Left renal cortex interstitium (tissue), 4 donors: ENCODE results near the gene PHKA1. TPM values are rescaled to one million over a fixed set of nuclear protein-coding genes. Genes with fewer than 3 reads are reported as not detected.
A peak's percentile ranks its signal among the peaks of the same experiment; 100 is the strongest.
"Not testable (repeated sequence)": the region's sequence is repeated elsewhere in the genome, so short reads cannot be mapped to it uniquely, and the experiment has no call there.

Experiments used
- DNase-seq, 4 donors: peaks; one replicate each; pipeline ENCODE4 v3.0.0-alpha.2; 2013; ENCODE audit warnings: low read depth in 4 of 4, low spot score in 2 of 4, missing footprints in 1 of 4
- polyA plus RNA-seq, 4 donors: library from polyadenylated mRNA; unstranded; fragments of 120-200 nt; gene quantifications; one replicate each; pipeline ENCODE4 v1.2.1, GENCODE V29; 2013; ENCODE audit not compliant: insufficient read length in 4 of 4

Gene PHKA1
- polyA plus RNA-seq, 4 donors: 4.8 to 6.0 (median 5.5) TPM

DNA sequence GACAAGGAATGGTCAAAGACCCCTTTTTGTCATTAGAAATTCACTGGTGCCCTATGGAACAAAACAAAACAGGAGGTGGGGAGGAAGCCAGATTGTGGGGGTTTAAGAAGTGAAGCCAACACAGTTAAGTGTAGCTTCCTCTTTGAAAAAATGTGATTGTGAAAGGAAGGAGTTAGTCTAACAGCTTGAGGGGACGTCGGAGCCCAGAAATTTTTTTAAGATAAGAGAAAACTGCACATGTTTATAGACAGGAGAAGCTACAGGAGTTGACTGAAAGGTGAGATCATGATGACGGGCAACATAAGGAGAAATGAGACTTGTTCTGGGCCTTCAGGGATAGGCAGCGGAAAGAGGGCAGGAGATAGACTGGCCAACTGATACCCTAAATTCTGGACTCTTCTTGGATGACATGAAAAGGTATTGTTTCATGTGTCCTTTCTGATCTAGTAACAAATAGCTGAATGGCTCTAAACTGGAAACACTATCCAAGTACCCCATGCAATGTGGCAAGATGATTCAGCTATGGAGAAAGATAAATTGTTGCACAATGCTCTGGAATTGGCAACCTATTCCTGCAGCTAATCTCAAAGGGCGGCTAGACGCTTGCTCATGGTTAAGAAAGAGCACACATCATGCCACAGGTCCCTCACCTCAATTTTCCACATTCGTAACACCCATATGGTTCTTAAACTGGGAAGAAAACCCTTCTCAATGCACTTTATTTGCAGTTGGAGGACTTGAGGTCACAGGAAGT is 137.8 kb downstream of the PHKA1 start:
- DNase-seq: no peak

DNA sequence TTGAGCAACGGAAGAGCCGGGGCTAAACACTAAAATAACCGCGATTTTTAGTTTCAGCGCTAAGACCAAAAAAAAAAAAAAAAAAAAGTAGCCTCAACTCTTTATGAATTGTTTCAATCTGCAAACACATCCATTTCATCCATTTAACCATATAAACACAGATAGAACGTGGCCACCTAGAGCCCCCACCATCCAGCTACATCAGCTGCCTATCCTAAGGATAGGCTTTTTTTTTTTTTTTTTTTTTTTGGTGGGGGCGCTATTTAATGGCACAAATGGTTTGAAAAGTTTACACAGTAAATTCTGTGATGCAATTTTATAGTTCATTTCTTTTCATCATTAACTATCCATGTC is 141.0 kb downstream of the PHKA1 start:
- no peak for DNase-seq

DNA sequence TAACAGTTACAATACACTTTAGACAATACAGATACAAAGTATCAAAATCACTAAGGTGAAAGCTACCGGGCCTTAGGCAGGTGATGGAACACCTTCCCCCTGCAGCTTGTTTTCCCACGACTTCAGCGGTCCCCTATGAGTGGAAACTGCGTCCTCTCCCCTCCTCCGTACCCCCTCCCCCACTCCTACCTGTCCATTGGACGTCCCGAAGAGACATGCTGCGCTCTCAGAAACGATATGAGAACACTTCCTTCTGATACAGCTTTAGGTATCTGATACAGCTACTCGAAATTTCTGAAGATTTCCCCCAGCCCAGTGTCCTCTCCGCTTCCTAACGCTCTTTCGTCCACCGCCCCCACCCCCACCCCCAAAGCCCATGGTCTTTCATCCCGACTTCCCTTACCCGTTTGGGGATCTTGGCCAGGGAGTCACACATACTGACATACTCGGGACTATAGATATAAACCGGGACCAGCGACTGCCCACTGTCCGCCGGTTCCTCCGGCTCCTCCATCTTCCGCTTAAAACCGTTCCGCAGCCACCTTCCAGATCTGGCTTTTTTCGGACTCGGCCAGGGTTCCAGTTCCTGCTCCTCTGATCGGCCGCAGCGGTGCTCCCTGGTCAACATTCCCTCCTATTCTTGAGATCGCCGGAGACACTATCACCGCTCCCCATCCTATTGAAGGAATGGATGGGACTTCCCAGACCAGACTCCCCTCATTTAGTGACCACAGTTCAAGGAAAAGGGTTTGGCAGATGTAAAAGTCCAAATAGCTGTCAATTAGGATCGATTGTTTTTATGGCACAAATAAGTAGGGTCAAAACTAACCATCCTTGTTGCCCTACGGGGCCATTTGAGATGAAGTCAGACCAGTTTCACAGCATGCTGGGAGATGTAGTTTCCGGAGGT is 141.6 kb downstream of the PHKA1 start, which contains the start of gene HDAC8:
Gene HDAC8 (minus strand): TSS at position 596 of the 910 bp plus-strand sequence. CDS start 82 bp downstream, at position 514.
- peak; percentile 68 to 86 (median 82) for DNase-seq

DNA sequence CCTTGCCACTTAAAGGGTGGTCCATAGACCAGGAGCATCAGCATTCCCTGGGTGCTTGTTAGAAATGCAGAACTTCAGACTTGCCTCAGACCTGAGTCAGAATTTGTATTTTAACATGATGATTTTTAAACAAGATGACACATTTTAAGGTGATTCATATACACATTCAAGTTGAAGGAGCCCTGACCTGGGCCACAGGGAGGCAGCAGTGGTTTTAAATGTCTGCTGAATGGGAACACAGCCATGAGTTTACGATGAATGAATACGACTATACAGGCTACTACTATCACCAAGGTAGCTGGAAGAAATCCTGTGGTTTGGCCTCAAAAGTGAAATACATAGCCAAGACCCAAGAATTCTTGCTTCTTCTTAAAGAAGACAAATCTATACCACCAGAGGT is 144.3 kb downstream of the PHKA1 start:
- no peak for DNase-seq

DNA sequence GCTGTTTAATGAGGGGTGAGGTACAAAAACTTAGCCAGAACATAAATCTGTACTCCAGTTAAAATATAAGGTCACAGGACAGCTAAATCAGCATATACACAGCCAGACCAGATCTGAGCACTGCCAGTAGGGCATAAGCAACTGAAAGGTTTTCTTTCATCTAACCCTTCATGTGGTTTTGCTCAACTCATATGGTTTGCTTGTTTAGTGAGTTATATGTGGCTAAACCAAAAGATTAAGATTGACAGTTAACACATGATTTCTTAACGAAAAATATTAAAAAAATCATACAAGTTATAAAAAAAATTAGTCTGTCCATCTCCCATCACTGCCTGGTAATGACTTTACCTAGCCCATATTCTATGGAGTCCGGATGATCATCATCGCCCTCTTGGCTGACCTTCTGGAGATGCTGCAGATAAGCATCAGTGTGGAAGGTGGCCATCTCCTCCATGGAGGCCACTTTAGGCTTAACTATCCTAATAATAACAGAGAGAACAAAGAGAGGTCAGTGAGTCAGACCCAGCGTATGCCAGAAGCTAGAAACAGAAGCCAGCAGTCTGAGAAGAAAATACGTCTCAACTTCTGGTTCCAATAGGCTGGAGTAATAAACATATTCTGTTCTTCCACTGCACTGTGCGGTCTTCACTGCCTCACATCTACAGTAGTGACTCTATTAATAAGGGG is 145.6 kb downstream of the PHKA1 start:
- no peak for DNase-seq

DNA sequence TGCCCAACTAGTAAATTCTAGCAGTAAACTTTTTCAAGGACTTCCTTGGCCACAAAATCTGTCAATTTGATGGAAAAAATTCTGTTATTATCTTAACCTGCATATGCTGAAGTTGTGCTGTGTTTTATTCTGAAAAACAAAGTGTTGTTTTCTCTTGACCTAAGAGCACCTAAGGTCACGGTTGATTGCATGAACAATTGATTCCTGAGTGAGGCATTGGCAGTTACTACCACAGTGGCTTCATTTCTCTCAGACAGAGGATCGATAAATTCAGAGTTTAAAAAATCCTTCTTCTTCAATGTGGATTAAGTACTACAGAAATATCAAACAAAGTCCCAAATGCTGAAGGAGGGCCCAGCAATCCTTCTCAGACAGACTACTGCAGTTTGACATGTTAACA is 147.7 kb downstream of the PHKA1 start:
- DNase-seq: no peak

DNA sequence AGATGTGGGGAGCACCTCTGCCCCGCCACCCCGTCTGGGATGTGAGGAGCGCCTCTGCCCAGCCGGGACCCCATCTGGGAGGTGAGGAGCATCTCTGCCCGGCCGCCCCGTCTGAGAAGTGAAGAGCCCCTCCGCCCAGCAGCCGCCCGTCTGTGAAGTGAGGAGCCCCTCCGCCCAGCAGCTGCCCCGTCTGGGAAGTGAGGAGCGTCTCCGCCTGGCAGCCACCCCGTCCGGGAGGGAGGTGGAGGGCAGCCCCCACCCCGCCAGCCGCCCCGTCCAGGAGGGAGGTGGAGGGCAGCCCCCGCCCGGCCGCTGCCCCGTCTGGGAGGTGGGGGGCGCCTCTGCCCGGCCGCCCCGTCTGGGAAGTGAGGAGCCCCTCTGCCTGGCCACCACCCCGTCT is 154.5 kb downstream of the PHKA1 start:
- DNase-seq: not testable (repeated sequence)

DNA sequence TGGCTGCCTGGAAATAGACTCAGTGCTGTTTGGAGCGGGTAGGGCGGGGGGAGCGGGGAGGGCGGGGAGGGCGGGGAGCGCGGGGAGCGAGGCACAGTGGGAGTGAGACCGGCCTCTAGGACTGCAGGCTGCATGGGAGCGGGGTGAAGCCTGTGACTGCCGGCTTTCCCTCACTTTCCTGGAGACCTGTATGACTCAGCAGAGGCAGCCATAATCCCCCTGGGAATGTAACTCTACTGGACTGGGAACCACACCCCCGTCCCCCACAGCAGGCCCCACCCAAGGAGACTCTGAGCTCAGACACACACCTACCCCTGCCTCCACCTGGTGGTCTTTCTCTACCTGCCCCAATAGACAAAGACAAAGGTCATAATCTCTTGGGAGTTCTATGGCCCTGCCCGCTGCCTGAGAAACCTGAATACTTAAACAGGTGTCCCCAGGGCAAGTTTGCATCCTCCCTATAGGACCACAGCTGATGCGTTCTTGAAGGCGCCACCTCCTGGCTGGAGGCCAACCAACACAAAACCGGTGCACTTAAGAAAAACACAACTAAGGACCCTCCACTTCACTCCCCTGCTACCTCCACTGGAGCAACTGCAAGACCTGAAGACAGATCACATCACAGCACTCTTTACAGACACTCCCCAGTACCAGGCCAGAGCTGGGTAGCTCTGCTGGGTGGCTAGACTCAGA is 159.5 kb downstream of the PHKA1 start:
- no peak for DNase-seq

DNA sequence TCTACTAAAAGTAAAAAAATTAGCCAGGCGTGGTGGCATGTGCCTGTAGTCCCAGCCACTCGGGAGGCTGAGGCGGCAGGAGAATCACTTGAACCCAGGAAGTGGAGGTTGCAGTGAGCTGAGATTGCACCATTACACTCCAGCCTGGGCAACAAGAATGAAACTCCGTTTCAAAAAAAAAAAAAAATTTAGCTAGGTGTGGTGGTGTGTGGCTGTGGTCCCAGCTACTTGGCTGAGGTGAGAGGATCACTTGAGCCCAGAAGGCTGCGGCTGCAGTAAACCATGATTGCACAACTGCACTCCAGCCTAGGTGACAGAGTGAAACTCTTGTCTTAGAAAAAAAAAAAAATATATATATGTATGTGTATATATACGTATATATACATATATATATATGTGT is 161.7 kb downstream of the PHKA1 start:
- DNase-seq: not testable (repeated sequence)

DNA sequence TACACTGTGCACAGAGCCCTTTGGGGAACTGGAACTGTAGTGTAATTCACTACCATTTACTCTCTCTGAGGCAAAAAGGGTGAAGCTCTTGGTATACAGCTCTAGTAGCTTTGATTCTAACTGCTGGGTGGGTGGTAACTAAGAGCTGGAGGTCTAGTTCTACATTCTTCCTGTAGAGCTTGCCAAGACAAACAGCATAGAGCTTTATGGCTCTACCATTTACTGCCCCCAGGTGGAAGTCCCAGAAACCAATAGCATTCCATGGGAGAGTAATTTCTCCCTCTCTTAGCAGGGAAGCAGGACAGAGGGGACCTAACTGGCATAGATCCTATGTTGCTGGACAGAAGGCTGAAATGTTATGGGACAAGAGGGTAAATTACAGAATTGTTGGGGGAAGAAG is 168.1 kb downstream of the PHKA1 start:
- no peak for DNase-seq

DNA sequence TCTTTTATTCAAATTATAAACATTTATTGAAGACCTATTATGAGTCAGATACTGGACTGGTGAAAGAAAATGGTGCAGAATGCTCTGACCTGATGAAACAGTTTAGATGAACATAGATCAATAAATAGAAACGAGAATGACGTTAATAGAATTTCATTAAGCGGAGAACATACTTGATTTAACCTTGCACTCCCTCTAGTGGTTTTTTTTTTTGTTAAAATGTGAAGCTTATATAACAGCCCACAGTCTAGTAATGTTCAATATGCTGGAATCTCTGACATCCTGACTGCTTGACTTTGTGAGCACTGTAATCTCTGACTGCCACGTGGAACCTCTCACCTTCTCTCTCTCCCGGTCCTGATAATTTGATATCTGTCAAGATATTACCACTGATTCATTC is 173.8 kb downstream of the PHKA1 start:
- no peak for DNase-seq

DNA sequence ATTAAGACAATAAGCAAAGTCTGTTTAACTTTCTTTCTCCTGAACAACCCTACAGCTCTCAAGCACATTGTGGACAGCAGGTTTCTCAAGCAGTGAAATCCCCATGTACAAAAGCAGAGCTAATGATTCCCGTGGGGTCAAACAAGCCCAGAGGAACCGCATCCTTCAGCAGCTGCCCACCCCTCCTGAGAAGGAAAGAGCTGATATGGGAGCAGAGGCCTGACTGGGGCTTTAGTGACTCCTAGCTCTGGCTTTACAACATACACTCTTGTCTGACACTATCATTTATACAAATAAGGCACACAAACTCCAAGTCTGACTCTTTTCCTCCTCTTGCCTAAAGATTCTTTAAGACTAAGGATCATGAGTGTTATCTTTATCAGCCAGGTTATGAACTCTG is 174.3 kb downstream of the PHKA1 start:
- no peak for DNase-seq

DNA sequence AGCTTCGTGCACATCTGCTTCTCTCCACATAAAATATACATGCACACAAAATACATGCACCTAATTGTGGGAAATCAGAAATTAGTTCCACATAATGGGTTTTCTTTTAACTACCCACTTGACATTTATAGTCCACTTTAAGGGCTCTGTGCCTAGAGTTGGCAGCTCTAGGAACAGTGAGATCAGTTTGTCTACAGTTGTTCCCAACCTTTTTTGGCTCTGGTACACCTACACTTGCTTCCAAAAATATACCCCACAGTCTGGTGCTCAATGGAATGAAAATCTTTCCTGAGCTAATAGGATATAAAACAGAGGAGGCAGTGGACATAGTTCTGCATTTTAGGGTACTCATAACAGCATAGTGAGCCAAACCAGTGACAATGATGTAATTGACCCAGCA is 177.6 kb downstream of the PHKA1 start:
- no peak for DNase-seq

DNA sequence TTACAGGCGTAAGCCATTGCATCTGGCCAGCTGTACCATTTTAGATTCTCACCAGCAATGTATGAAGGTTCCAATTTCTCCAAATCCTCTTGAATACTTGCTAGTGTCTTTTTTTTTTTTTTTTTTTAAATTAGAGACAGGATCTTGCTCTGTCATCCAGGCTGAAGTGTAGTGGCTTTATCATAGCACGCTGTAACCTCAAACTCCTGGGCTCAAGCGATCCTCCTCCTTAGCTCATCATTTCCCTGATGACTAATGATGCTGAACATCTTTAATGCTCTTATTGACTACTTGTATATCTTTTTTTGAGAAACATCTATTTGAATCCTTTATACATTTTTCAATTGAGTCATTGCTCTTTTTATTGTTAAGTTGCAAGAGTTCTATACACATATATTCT is 181.7 kb downstream of the PHKA1 start:
- DNase-seq: no peak

Other genes starting within 250 kb of the PHKA1 start
- 10 to 100 TPM; 28.9 to 45.0 (median 33.0) TPM for gene HDAC8, start 141.5 kb downstream of the PHKA1 start, polyA plus RNA-seq
- 1 to 10 TPM; 3.3 to 5.3 (median 3.7) TPM for gene DMRTC1B, start 62.6 kb upstream of the PHKA1 start, polyA plus RNA-seq
- gene FAM236B, start 68.4 kb upstream of the PHKA1 start, polyA plus RNA-seq: under 1 TPM in 1 of 4 donors, not detected in 3; 0.56 TPM
- not detected for gene FAM236D, start 93.9 kb upstream of the PHKA1 start, polyA plus RNA-seq
- gene FAM236C, start 198.3 kb upstream of the PHKA1 start, polyA plus RNA-seq: not detected
- under 1 TPM in 1 of 4 donors, not detected in 3; 0.47 TPM for gene FAM236A, start 223.9 kb upstream of the PHKA1 start, polyA plus RNA-seq
- under 1 TPM; 0.30 to 0.96 (median 0.52) TPM for gene DMRTC1, start 229.5 kb upstream of the PHKA1 start, polyA plus RNA-seq